HG03066 (cell line): ENCODE results near the gene DYTN.

Source experiments
- ATAC-seq: cut with Tn5 transposase; IDR thresholded peaks from one replicate; pipeline ENCODE4 v1.9.1; 2021; ENCODE audit warnings: low read depth; ENCODE audit not compliant: unreplicated experiment

The DYTN gene

DNA sequence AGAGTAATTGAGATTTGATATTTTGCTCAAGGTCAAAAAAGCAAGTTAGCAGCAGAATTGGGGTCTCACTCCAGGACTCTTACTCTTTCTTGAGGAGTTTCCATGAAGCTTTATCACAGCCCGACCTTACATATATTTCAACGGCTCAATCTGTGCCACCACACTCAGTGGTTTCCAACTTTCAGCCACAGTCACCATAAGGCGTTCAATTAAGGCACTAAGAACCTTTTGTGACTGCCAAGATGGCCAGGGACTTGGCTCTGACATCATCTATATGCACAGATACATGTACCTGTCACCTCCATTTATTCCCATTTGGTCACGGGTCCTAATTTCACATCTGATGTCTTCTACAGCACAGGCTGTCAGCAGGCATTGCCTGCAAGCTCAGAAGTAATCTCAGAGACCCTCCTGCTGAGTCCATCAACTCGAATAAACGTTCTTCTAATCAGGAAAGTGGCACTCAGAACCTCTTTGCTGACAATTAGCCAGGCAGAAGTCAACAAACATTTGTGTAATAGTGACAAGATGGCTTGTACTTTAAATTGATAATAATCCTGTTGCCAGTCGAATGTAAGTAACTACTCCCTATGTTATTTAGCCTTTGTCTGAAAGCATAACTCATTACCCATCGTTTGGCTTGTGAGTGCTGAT is 16.1 kb downstream of the DYTN start:
- ATAC-seq: no peak

DNA sequence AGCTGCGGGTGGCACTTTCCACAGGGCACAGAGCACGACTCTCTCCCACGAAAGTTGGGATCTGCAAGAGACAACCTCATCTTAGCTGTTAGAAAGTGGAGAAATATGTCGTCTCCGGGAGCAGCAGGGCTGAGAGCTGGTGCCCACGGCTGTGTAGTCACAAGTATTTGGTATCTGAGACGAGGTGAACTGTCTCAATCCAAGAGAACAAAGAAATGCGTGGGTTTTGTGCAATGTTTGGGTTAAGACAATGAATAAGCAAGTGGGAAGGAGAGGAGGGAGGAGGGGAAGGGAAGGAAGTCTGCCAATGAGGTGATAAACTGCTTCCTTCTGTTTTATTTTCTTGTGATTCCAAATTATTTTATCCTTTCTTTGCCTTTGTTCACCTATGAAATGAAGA is 18.0 kb downstream of the DYTN start:
- no peak for ATAC-seq

GRCh38 chr2:206698811-206699210 is 19.4 kb downstream of the DYTN start:
- no peak for ATAC-seq

DNA sequence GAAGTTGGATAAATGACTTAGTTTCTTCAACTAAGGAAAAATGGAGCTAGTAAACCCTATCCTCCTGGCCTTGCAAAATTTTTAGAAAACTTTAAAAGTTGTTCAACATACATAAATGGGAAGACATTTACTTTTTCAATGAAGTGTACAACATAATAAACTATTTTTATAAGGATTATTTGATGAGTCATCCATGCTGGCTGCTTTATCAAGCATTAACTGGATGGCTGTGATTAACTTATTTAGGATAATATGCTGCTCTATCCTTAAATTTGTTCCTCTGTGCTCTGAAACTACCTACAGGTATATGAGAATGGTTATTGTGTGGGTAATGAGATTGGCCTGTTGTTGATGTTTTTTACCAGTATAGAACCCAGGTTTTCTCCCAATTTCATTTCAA is 21.3 kb downstream of the DYTN start:
- no peak for ATAC-seq

DNA sequence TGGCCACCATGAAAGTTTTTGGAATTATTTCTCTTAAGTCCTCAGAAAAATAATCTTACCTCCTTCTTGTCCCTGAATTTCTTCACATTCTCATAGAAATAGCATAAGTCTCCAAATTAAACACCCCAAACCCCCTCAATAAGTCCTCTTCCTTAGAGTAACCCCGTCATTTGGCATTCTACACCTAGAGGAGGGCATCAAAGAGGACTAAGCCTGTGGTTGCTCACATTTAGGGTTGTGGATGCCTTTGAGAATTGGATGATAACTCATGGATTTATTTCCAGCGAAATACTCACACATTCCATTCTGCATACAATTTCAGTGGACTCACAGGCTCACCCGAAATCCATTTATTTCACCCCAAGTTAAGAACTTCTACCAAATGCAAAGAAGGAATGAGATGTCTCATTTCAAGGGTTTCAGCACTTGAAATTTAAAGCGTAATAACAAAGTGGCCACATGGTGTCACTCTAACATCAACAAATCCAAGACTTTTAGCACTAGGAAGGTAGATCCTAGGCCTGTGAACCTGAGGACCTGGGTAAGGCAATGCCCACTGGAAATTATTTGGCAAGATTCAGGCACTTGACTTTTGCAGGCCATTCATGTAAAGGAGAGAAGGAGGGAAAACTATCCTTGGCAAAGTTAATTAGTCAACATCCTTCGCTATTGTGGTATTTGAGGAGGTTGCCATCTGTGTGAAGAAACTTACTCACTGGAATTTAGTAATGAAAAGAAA is 24.6 kb downstream of the DYTN start:
- ATAC-seq: no peak

DNA sequence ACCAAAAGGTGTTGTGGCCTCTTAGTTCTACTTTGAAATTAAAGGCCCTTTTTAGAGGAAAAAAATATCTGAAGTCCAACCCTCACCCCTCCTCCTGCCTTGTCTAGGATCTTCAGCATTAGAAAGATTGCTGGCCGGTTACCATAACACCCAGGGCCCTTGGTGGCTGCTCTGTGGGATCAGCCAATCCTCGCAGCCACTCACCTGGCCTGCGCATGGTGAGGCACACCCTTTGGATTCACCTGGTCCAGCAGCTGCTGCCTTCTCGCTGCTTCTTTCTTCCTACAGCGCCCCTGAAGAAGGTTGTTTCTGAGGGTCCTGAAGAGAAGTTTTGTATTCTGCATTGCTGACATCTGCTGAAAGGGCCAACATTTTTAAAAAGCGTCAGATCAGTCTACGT is 25.2 kb downstream of the DYTN start:
- no peak for ATAC-seq

- ATAC-seq: no peak
These were observed 29.2 kb downstream of the DYTN start for GRCh38 chr2:206688990-206689389.

DNA sequence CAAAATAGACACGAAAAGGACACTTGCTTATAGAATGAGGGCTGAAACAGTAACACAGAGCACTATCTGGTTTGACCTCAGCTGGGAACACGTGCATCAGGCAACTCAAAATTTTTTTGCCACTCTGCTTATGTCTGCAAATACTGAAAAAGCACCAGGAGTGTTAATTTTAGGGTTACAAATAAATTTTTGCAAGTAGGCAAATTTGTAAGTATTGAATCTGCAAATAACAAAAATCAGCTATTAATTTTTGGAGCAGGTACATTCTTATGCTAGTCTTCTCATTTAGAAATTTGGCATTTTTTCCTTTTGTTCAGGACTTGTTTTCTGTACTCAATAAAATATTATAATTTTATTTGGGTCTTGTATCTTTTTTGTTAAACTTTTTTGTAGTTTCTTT is 29.7 kb downstream of the DYTN start:
- no peak for ATAC-seq

- no peak for ATAC-seq
These were observed 34.6 kb downstream of the DYTN start for GRCh38 chr2:206683546-206683945.

GRCh38 chr2:206670531-206671319 is 47.5 kb downstream of the DYTN start:
- no peak for ATAC-seq

GRCh38 chr2:206665251-206665650 is 52.9 kb downstream of the DYTN start:
- no peak for ATAC-seq

DNA sequence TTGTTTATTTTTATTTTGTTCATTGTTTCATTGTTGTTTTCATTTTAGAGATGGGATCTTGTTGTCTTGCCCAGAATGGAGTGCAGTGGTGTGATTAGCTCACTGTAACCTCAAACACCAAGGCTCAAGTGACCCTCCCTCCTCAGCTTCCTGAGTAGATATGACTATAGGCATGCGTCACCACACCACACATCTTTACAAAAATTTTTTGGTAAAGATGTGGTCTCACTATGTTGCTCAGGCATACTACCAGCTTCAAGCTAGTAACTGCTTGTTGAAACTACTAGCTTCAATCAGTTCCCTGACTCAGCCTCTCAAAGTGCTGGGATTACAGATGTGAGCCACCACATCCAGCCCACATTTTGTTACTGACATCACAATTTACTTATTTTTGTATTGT is 61.1 kb downstream of the DYTN start:
- no peak for ATAC-seq

DNA sequence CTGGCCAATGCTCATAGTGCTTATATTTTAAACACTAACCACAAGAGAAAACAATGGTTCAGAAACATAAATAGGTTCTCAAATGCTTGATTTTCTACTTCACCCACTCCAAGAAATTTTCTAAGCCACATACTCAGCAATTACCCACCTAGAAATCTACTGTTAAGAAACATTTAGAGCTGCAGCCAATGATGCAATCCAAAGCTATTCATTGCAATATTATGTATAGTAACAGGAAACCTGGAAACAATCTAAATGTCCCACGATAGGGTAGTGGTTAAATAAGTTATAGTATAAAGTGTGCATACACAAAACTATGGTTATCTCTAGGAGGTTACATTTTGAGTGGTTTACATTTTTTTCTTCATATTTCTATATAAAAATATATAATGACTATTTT is 70.2 kb downstream of the DYTN start:
- ATAC-seq: no peak

GRCh38 chr2:206642075-206643025 is 75.8 kb downstream of the DYTN start, which contains the start of gene FAM237A:
Gene FAM237A (plus strand): TSS chr2:206642487. CDS start chr2:206644237, 1,750 bp downstream.
- ATAC-seq: no peak

DNA sequence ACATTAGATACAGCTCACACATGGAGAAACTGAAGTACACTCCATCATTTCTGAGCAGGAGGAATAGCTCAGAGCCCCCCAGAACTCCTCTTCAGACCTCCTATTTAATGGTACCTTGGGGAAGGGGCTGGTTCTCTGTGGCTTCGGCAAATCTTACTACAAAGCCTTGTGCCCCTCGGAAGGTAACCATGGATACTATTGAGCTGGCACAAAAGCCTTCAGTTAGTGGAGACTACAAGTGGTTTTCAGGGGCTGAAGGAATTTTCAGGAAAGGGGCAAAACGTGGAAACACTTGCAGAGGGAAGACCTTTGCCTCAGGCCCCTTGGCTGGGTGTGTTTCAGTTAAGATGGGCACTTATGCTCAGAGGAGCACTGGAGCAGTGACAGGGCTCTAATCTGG is 77.0 kb downstream of the DYTN start:
- no peak for ATAC-seq

- ATAC-seq: no peak
These were observed 78.6 kb downstream of the DYTN start for GRCh38 chr2:206639636-206640035.

DNA sequence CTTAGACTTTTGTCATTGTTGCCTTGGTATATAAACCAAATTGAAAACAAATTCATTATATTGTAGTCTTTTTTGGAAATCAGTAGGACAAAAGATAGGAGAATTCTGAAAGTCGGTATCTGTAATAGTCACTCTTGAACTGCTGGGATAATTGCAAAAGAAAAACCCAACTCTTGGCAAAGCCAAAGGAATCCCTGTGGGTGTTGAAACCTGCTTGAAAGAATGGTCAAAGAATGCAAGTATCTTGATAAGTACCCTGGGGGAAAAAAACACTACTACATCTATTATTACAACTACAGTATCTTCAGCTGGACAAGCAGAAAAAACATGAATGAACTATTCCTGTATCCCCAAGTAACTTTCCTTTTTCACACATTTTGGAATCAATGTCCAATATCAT is 83.2 kb downstream of the DYTN start:
- no peak for ATAC-seq

- ATAC-seq: no peak
These were observed 86.9 kb downstream of the DYTN start for GRCh38 chr2:206631340-206631739.

DNA sequence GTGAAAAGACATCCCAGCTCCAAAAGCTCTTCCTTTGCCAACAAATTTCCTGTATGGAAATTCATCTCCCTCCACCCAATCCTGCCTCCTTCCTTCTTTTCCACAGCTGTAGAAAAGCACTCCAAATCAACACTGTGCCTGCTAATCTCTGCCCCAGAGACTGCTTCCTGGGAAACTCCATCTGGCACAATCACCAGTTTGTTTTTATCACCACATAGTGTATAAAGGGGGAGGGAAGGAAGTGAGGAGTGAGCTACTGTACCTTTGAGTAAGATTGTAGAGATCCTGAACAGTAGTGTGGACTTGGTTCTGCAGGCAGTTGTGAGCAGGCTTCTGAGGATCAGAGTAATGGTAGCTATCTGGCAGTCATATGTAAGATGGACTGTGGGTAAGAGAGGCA is 90.6 kb downstream of the DYTN start:
- ATAC-seq: no peak

DNA sequence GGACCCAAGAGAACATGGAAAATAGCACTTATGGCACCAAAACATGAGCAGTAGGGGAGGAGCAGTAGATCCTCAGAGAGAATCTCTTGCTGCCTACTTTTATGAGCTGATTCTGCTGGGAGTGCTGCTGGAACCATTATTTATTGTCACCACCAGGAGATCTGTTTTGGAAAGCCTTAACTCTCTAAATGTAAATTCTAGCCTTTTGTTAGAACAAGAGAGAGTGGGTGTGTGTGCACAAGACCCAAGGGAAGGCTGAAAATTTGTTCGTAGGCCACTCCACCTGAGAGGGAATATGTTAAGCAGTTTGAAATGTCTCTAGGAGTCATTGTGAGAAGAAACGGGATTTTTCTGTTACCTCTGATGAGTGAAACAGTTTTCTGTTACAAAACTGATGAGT is 92.1 kb downstream of the DYTN start:
- ATAC-seq: no peak
